Endothelial cell of hepatic sinusoid (primary cell): ENCODE measurements around the gene CHPF2.

Experiments used
- in situ Hi-C: cut with HindIII; loops from 2 replicates; pipeline ENCODE4 v1.10.0; 2017; ENCODE audit warnings: low sequenced_read_pairs

CHPF2 gene

GRCh38 chr7:151245360-151246101, 13.2 kb downstream of the CHPF2 start:
- in situ Hi-C loops: no loop called here

- in situ Hi-C loops: no loop called here
Measured at GRCh38 chr7:151246102-151246850, 14.0 kb downstream of the CHPF2 start.

- in situ Hi-C loops: no loop called here
Measured at GRCh38 chr7:151246851-151247580, 14.7 kb downstream of the CHPF2 start.

- in situ Hi-C loops: no loop called here
Measured at GRCh38 chr7:151247611-151248345, 15.5 kb downstream of the CHPF2 start.

GRCh38 chr7:151248346-151249033, 16.2 kb downstream of the CHPF2 start, which contains the start of gene SMARCD3:
TSS of gene SMARCD3 (minus strand) at chr7:151248694. CDS start at chr7:151248562, 132 bp downstream.
- in situ Hi-C loops: no loop called here

GRCh38 chr7:151249034-151249731, 16.9 kb downstream of the CHPF2 start:
- in situ Hi-C loops: no loop called here

- in situ Hi-C loops: loop anchor here (5.0 kb wide), 2 partner anchors 53 to 82 kb away; partner anchors contain the start of gene GBX1
Measured at GRCh38 chr7:151249732-151250072, 17.4 kb downstream of the CHPF2 start.

- in situ Hi-C loops: loop anchor here (5.0 kb wide), 2 partner anchors 52 to 83 kb away; partner anchors contain the start of gene GBX1
Measured at GRCh38 chr7:151250181-151251132, 18.2 kb downstream of the CHPF2 start.

GRCh38 chr7:151251328-151251688, 19.0 kb downstream of the CHPF2 start:
- in situ Hi-C loops: loop anchor here (5.0 kb wide), 2 partner anchors 51 to 84 kb away; partner anchors contain the start of gene GBX1

- in situ Hi-C loops: loop anchor here (5.0 kb wide), 2 partner anchors 50 to 85 kb away; partner anchors contain the start of gene GBX1
Measured at GRCh38 chr7:151251689-151252560, 19.6 kb downstream of the CHPF2 start.

GRCh38 chr7:151252561-151252835, 20.2 kb downstream of the CHPF2 start:
- in situ Hi-C loops: loop anchor here (5.0 kb wide), 2 partner anchors 50 to 85 kb away; partner anchors contain the start of gene GBX1

- in situ Hi-C loops: loop anchor here (5.0 kb wide), 2 partner anchors 49 to 86 kb away; partner anchors contain the start of gene GBX1
Measured at GRCh38 chr7:151252961-151253711, 20.9 kb downstream of the CHPF2 start.

- in situ Hi-C loops: loop anchor here (5.0 kb wide), 2 partner anchors 48 to 87 kb away; partner anchors contain the start of gene GBX1
Measured at GRCh38 chr7:151254316-151254715, 22.0 kb downstream of the CHPF2 start.

- in situ Hi-C loops: loop anchor here (5.0 kb wide), 2 partner anchors 47 to 88 kb away; partner anchors contain the start of gene GBX1
Measured at GRCh38 chr7:151254851-151255250, 22.6 kb downstream of the CHPF2 start.

GRCh38 chr7:151255390-151255789, 23.1 kb downstream of the CHPF2 start:
- in situ Hi-C loops: no loop called here

GRCh38 chr7:151256410-151257045, 24.2 kb downstream of the CHPF2 start:
- in situ Hi-C loops: no loop called here
